Measurements from ENCODE around the gene ZMYND12. TPM values are rescaled to one million over a fixed set of nuclear protein-coding genes. Genes with fewer than 3 reads are reported as not detected.

ZMYND12 gene, protein sequence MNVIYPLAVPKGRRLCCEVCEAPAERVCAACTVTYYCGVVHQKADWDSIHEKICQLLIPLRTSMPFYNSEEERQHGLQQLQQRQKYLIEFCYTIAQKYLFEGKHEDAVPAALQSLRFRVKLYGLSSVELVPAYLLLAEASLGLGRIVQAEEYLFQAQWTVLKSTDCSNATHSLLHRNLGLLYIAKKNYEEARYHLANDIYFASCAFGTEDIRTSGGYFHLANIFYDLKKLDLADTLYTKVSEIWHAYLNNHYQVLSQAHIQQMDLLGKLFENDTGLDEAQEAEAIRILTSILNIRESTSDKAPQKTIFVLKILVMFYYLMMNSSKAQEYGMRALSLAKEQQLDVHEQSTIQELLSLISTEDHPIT
- total RNA-seq (2022; extraction: Qiagen RNA extraction), result 0.14 to 0.63 TPM (median 0.34 TPM) in 5 replicates

DNA sequence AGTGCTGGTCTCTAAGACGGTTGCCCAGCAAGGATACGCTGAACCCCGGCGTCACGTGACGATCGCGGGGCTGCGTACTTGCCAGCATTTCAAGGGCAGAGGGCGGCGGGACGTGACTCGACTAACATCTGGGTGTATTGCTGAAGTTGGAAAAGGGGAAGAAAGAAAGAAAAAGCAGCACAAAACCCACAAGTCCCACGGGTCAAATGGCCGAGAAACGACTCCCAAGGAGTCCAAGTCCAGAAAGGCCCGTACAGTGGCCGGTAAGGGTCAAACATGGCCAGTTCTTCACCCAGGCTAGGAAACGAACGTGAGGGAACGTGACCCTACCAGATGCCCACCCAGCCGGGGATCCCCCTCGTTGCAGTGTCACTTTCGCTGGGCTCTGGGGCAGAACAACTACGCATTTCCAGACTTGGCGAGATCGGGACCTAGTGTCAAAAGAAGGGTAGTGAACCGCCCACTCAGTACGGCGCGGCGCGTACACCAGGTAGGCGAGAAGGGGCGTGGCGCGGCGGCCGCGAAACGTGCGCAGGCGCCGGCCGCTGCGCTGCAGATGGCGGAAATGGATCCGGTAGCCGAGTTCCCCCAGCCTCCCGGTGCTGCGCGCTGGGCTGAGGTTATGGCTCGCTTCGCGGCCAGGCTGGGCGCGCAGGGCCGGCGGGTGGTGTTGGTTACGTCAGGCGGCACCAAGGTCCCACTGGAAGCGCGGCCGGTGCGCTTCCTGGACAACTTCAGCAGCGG is at the start of gene ZMYND12, which contains the start of gene PPCS:
Gene ZMYND12 (minus strand): TSS at position 13 of the 744 bp plus-strand sequence. CDS start 25 bp downstream, outside the sequence.
Gene PPCS (plus strand): TSS at position 534 of the 744 bp plus-strand sequence. CDS start 23 bp downstream, at position 557.

DNA sequence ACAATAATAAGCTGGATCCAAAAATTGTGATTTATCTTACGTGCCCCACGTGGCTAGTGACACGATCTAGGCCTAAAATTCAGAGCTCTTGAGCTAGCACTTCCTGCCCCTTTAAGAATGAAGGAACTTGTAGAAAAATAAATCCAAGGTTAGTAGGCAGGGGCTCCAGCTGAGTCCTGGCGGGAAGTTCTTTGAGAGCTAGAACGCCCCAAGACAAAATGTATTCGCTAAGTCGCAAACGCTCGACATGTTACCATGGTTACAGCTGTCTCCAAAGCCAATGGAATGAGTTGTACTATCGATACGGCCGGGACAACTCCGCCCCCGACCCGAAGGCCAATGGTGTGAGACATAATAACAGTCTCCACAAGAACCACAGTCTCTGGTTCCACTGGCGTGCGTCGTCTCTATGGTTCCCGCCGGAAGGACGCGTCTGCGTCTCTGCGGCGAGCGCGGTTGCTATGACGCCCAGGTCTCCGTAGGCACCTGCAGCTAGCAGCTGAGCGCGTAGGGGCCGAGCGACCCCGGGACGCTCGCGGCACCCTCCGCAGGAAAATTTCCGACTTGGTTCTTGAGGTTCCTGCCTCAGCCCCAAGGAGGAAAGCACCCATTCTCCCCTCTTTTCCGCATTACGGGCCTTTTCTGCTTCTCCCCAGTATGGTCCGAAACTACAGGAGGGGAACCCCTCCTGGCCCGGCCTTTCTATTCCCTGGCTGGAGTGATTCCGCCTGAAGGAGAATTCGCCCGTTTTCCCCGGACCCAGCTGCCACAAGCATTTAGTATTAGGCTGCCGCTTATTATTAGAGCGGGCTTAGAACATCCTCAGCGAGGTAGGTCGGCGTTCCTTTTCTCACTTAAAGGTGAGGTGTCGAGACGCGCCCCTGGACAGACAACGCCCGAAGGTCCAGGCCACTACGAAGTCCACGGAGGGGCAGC is 7.3 kb upstream of the ZMYND12 start, which contains the start of gene CCDC30:
Gene CCDC30 (plus strand): TSS at position 459 of the 936 bp plus-strand sequence. CDS start 17,266 bp downstream, outside the sequence.

DNA sequence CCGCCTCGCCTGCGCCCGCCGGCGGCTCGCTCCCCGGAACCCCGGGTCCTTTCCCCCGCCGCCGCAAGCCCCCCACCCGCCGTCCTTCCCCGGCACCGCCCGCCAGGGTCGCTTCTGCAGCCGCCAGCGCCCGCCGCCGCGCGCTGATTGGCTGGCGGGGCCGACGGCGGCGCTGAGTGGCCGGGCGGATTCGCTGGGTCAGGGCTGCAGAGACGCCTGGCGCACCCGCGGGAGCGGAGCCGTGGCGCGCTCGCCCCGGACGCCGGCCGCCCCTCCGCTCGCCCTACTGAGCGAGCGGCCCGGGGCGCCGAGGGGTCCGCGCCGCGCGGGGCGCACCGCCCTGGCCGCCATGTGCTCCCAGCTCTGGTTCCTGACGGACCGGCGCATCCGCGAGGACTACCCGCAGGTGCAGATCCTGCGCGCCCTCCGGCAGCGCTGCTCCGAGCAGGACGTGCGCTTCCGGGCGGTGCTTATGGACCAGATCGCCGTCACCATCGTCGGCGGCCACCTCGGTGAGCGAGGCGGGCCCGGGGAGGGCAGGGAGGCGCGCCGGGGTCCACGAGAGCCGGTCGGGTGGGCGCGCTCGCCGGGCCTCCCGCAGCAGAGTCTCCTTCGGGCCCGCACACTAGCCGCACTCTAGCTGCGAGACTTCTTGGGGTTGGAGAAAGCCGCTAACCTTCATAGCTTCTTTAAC is 75.1 kb downstream of the ZMYND12 start, which contains the start of gene RIMKLA:
Gene RIMKLA (plus strand): TSS at position 207 of the 694 bp plus-strand sequence. CDS start 143 bp downstream, at position 350.

Other genes with a start within 250 kb of the ZMYND12 start
- gene FOXJ3, start 120.8 kb downstream of the ZMYND12 start, total RNA-seq (2022; extraction: Qiagen RNA extraction), result 15.5 to 18.2 TPM (median 17.1 TPM) in 5 replicates
- gene RIMKLA, start 75.2 kb downstream of the ZMYND12 start, total RNA-seq (2022; extraction: Qiagen RNA extraction), result 0.36 to 0.91 TPM (median 0.57 TPM) in 5 replicates
- 35.1 to 42.7 TPM (median 36.2 TPM) in 5 replicates for gene PPCS, start 521 bp upstream of the ZMYND12 start, total RNA-seq (2022; extraction: Qiagen RNA extraction)
- 0.32 to 0.88 TPM (median 0.62 TPM) in 5 replicates for gene CCDC30, start 7.3 kb upstream of the ZMYND12 start, total RNA-seq (2022; extraction: Qiagen RNA extraction)
- gene PPIH, start 202.4 kb upstream of the ZMYND12 start, total RNA-seq (2022; extraction: Qiagen RNA extraction), result 56.2 to 70.6 TPM (median 61.6 TPM) in 5 replicates
- gene YBX1, start 226.4 kb upstream of the ZMYND12 start, total RNA-seq (2022; extraction: Qiagen RNA extraction), result 725 to 772 TPM (median 737 TPM) in 5 replicates

Measured in A549 treated with AZD2906 at 1 μM for 4 hours (cell line).